Glutamatergic neuron (in vitro differentiated cells): ENCODE data around the gene ZNF672. TPM values are rescaled to one million over a fixed set of nuclear protein-coding genes. Genes with fewer than 3 reads are reported as not detected.

ENCODE experiments used
- DNase-seq: peaks from one replicate; pipeline ENCODE4 v3.0.0; 2022
- H3K27ac Mint-ChIP-seq: one replicate; pipeline ENCODE4 v1.8.0; 2020; ENCODE audit warnings: mild to moderate bottlenecking, mixed read lengths, inconsistent platforms; ENCODE audit not compliant: unreplicated experiment
- H3K27me3 Mint-ChIP-seq: one replicate; pipeline ENCODE4 v1.8.0; 2020; ENCODE audit warnings: mild to moderate bottlenecking, moderate library complexity, mixed read lengths, inconsistent platforms; ENCODE audit not compliant: unreplicated experiment
- H3K36me3 Mint-ChIP-seq: one replicate; pipeline ENCODE4 v1.8.0; 2020; ENCODE audit warnings: mild to moderate bottlenecking, mixed read lengths, inconsistent platforms; ENCODE audit not compliant: unreplicated experiment
- H3K4me1 Mint-ChIP-seq: one replicate; pipeline ENCODE4 v1.8.0; 2020; ENCODE audit warnings: mild to moderate bottlenecking, low read depth, mixed read lengths, inconsistent platforms; ENCODE audit not compliant: unreplicated experiment
- H3K4me3 Mint-ChIP-seq: one replicate; pipeline ENCODE4 v1.8.0; 2020; ENCODE audit warnings: mild to moderate bottlenecking, mixed read lengths, inconsistent platforms; ENCODE audit not compliant: unreplicated experiment
- H3K9me3 Mint-ChIP-seq: one replicate; pipeline ENCODE4 v1.8.0; 2020; ENCODE audit warnings: mild to moderate bottlenecking, moderate library complexity, mixed read lengths, inconsistent platforms; ENCODE audit not compliant: unreplicated experiment
- total RNA-seq: library from RNA; stranded (reverse); fragmentation: NEBNext Ultra II Directional; extraction: Animal tissue kit (Norgen Biotek cat#: 25700); gene quantifications from one replicate; pipeline ENCODE4 v1.2.1, GENCODE V29; 2021; ENCODE audit not compliant: unreplicated experiment
- TF ChIP-seq, protein P1 (sequence below): fragments of 200-600 bp; sonication (generic); IDR thresholded peaks from one replicate; pipeline ENCODE4 v1.5.0; 2021; ENCODE audit not compliant: partially characterized antibody, unreplicated experiment

ZNF672 gene
- total RNA-seq, 1 donor from 2014 or later: 30.5 TPM

DNA sequence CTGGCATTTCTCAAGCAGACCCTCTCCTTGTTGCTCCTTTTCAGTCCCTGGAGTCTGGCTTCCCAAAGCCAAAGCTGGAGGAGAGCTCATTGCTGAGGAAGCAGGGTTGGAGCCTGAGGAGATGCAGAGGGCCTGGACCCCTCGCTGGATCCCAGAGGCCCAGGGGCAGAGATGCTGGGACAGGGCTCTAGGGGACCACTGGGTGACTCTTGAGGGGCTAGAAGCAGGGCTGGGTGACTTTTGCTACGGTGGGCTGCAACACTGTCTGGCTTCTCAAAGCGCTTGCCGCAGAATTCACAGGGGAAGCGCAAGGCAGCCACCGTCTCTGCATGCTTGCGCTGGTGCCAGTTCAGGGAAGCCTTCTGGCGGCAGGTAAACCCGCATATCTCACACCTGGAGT lies 12.1 kb downstream of the ZNF672 start:
- no peak for DNase-seq
- TF ChIP-seq, protein P1, sequence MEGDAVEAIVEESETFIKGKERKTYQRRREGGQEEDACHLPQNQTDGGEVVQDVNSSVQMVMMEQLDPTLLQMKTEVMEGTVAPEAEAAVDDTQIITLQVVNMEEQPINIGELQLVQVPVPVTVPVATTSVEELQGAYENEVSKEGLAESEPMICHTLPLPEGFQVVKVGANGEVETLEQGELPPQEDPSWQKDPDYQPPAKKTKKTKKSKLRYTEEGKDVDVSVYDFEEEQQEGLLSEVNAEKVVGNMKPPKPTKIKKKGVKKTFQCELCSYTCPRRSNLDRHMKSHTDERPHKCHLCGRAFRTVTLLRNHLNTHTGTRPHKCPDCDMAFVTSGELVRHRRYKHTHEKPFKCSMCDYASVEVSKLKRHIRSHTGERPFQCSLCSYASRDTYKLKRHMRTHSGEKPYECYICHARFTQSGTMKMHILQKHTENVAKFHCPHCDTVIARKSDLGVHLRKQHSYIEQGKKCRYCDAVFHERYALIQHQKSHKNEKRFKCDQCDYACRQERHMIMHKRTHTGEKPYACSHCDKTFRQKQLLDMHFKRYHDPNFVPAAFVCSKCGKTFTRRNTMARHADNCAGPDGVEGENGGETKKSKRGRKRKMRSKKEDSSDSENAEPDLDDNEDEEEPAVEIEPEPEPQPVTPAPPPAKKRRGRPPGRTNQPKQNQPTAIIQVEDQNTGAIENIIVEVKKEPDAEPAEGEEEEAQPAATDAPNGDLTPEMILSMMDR: no peak

DNA sequence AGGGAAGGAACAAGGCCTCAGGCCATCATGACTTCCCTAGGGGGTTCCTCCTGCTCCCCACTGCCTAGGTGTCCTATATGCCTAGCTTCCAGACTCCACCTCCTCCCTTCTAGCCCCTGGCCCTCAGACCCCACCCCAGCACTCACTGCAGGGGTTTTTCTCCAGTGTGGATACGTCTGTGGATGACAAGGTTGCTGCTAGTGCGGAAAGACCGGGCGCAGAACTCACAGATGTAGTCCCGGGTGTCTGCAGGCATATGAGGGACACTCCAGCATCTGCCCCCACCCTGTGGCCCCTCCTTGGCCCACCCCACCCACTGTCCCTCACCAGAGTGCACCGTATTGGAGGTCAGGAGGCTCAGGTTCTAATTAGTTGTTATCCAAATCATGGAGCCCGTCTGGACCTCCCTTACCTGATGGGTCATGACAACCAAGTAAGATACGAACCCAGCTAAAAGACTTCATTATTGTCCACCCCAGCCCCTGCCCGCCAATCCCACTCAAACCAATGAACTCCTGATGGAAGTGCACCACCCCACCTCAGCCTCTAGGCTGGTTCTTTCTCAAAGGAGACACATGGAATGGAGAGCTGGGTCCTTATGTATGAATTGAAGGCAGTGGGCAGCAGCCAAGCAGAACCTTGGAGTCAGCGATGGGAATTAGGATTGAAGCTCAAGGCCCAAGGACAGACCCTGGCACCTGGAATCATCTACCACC lies 12.7 kb downstream of the ZNF672 start:
- no peak for DNase-seq

More for the DNA sequence above, 12.1 kb downstream of the ZNF672 start:
- Mint-ChIP-seq H3K27ac (no peak overlapping the region), H3K4me3 (no peak overlapping the region), H3K36me3 (peaks cover 13% of the 10 kb centered on the region), H3K9me3 (peaks cover 2% of the 10 kb centered on the region), H3K27me3 (peaks cover 10% of the 10 kb centered on the region), H3K4me1 (no peaks in the 10 kb centered on the region)

DNA sequence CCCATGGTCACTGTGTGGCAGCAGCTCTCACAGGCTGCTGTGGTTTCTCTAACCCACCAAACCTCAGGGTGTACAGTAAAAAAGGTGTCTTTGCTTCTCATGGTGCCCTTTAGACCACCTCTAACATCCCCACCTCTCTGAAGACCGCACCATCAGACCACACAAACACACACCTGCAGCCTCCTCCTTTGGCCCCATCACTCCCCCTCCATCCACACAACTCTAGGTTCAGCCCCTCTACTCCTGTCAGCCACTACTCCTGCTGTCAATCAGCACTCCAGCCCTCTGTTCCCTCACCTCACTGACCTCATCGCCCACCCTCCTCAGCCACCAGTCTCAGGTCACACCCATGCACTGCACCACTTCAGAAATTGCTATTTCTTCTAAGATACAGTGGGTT lies 13.4 kb downstream of the ZNF672 start:
- Mint-ChIP-seq H3K27ac (no peak overlapping the region), H3K9me3 (peaks cover 5% of the 10 kb centered on the region), H3K4me1 (no peaks in the 10 kb centered on the region), H3K27me3 (peaks cover 10% of the 10 kb centered on the region), H3K4me3 (no peak overlapping the region), H3K36me3 (peaks cover 13% of the 10 kb centered on the region)
- DNase-seq: no peak
- TF ChIP-seq, protein P1: no peak

More for the DNA sequence above, 12.7 kb downstream of the ZNF672 start:
- H3K27me3 Mint-ChIP-seq: peaks cover 10% of the 10 kb centered on the region
- H3K27ac Mint-ChIP-seq: no peak overlapping the region
- H3K4me3 Mint-ChIP-seq: no peak overlapping the region
- TF ChIP-seq, protein P1: no peak
- H3K9me3 Mint-ChIP-seq: peaks cover 2% of the 10 kb centered on the region
- no peaks in the 10 kb centered on the region for H3K4me1 Mint-ChIP-seq
- peaks cover 13% of the 10 kb centered on the region for H3K36me3 Mint-ChIP-seq

DNA sequence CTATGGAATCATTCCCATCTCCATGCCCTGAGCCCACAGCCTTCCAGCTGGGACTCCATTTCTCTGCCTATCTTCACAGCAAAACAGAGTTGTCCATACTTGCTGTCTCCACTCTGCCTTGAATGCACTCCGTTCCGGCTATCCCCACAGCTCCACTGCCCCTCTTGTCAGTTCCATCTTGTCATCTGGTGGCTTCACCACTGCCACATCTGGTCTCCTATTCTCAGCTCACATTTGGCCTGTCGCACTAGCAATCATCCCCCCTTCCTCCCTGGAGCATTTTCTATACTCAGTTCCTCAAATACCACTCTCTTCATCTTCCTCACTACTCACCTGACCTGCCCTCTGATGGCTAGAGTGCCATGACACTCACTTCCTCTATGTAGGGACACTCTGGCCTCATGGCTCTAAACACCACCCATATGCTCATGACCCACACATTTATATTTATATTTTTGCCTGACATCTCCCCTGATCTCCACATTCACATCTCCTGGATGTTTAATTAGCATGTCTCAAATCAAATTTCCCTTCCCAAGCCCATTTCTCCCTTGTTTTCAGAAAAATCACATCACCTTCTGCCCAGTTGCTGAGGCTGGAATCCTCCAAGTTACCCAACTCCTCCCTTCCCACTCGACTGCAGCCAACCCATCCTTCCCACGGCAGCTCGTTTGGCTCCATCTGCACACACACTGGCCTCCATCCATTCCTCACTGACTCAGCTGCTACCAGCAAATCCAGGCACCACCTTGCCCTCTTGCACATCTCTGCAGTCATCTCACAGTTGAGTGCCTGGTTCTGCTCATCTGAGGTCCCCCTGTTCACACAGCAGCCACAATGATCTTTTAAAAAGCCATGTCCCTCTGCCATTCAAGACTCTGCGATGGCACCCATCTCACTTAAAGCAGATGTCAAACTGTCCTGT lies 14.7 kb downstream of the ZNF672 start:
- Mint-ChIP-seq H3K4me1 (no peaks in the 10 kb centered on the region), H3K27ac (no peak overlapping the region), H3K9me3 (peaks cover 6% of the 10 kb centered on the region), H3K27me3 (peaks cover 4% of the 10 kb centered on the region), H3K4me3 (no peak overlapping the region), H3K36me3 (peaks cover 13% of the 10 kb centered on the region)
- TF ChIP-seq, protein P1: no peak
- DNase-seq: no peak
